Trophoblast cell (in vitro differentiated cells and primary cell): ENCODE measurements around the gene ANGPT4.
A peak's percentile ranks its signal among the peaks of the same experiment; 100 is the strongest.

Experiments
- DNase-seq, 2 donors: peaks; one replicate each; pipeline ENCODE4 v3.0.0-alpha.2; 2016
- H2AFZ ChIP-seq: 2 replicates; pipeline ENCODE4 v1.6.1; 2013; ENCODE audit warnings: low read length, moderate library complexity, mild to moderate bottlenecking; ENCODE audit not compliant: insufficient read depth, poor library complexity
- H2AK5ac ChIP-seq: 2 replicates; pipeline ENCODE4 v1.6.1; 2013; ENCODE audit warnings: mild to moderate bottlenecking, low read length
- H2BK120ac ChIP-seq: 2 replicates; pipeline ENCODE4 v1.6.1; 2013; ENCODE audit warnings: low read length, mild to moderate bottlenecking, moderate library complexity; ENCODE audit not compliant: insufficient read depth, poor library complexity
- H2BK12ac ChIP-seq: 2 replicates; pipeline ENCODE4 v1.6.1; 2013; ENCODE audit warnings: mild to moderate bottlenecking, low read length, moderate library complexity
- H2BK5ac ChIP-seq: 2 replicates; pipeline ENCODE4 v1.6.1; 2013; ENCODE audit warnings: low read length, low read depth, moderate library complexity, mild to moderate bottlenecking; ENCODE audit not compliant: poor library complexity
- H3K14ac ChIP-seq: 2 replicates; pipeline ENCODE4 v1.6.1; 2013; ENCODE audit warnings: mild to moderate bottlenecking, low read length
- H3K18ac ChIP-seq: 2 replicates; pipeline ENCODE4 v1.6.1; 2013; ENCODE audit warnings: mild to moderate bottlenecking, low read length
- H3K23ac ChIP-seq: 2 replicates; pipeline ENCODE4 v1.6.1; 2013; ENCODE audit warnings: low read length
- H3K27ac ChIP-seq: 2 replicates; pipeline ENCODE4 v1.5.1; 2013; ENCODE audit warnings: low read depth, mild to moderate bottlenecking, inconsistent platforms, low read length, moderate library complexity
- H3K27me3 ChIP-seq: 2 replicates; pipeline ENCODE4 v1.6.1; 2013; ENCODE audit warnings: inconsistent platforms, mild to moderate bottlenecking, low read length, moderate library complexity; ENCODE audit not compliant: insufficient read depth
- H3K36me3 ChIP-seq, 2 experiments: 1 replicate in 1 of 2; 2 replicates in 1 of 2; pipeline ENCODE4 v1.6.1; 2013; ENCODE audit warnings: low read length in 2 of 2, mild to moderate bottlenecking in 2 of 2, moderate library complexity in 1 of 2; ENCODE audit not compliant: insufficient read depth in 2 of 2, control insufficient read depth in 1 of 2
- H3K4ac ChIP-seq: 2 replicates; pipeline ENCODE4 v1.6.1; 2013; ENCODE audit warnings: low read depth, mild to moderate bottlenecking, low read length, moderate library complexity
- H3K4me1 ChIP-seq, 2 experiments: 1 replicate in 1 of 2; 2 replicates in 1 of 2; pipeline ENCODE4 v1.6.1; 2013; ENCODE audit warnings: low read length in 2 of 2, mild to moderate bottlenecking in 2 of 2, moderate library complexity in 1 of 2; ENCODE audit not compliant: insufficient read depth in 2 of 2, control insufficient read depth in 1 of 2
- H3K4me2 ChIP-seq: 2 replicates; pipeline ENCODE4 v1.6.1; 2013; ENCODE audit warnings: inconsistent platforms, mild to moderate bottlenecking, low read length, moderate library complexity
- H3K4me3 ChIP-seq: 2 replicates; pipeline ENCODE4 v1.5.1; 2013; ENCODE audit warnings: mild to moderate bottlenecking, low read depth, low read length, inconsistent platforms
- H3K79me1 ChIP-seq: one replicate; pipeline ENCODE4 v1.6.1; 2013; ENCODE audit warnings: low read length
- H3K79me2 ChIP-seq: 2 replicates; pipeline ENCODE4 v1.6.1; 2013; ENCODE audit warnings: low read length, mild to moderate bottlenecking; ENCODE audit not compliant: control insufficient read depth, insufficient read depth, poor library complexity
- H3K9ac ChIP-seq: 2 replicates; pipeline ENCODE4 v1.6.1; 2013; ENCODE audit warnings: mild to moderate bottlenecking, low read length
- H3K9me3 ChIP-seq: 2 replicates; pipeline ENCODE4 v1.6.1; 2013; ENCODE audit warnings: low read depth, mild to moderate bottlenecking, control low read depth, inconsistent platforms, low read length; ENCODE audit not compliant: insufficient read depth
- H4K12ac ChIP-seq: 2 replicates; pipeline ENCODE4 v1.6.1; 2013; ENCODE audit warnings: low read depth, mild to moderate bottlenecking, low read length, moderate library complexity
- H4K8ac ChIP-seq: 2 replicates; pipeline ENCODE4 v1.6.1; 2013; ENCODE audit warnings: low read depth, mild to moderate bottlenecking, low read length, moderate library complexity
- H4K91ac ChIP-seq: one replicate; pipeline ENCODE4 v1.6.1; 2013; ENCODE audit warnings: low read depth, mild to moderate bottlenecking, low read length, moderate library complexity
- WGBS: extraction: QIAGEN DNeasy Blood & Tissue Kit; methylation state at CpG from one replicate; pipeline ENCODE4 v1.1.7; 2013; ENCODE audit warnings: missing lambda C conversion rate; ENCODE audit not compliant: insufficient read length, insufficient coverage; ENCODE audit errors: extremely low coverage; 5-methylcytosine and 5-hydroxymethylcytosine counted together

Gene ANGPT4

GRCh38 chr20:890666-891057 lies 25.5 kb downstream of the ANGPT4 start:
- Histone ChIP-seq H3K4ac (no peak overlapping the region), H2AK5ac (no peak overlapping the region), H3K18ac (no peak overlapping the region), H3K4me2 (no peak overlapping the region), H2BK120ac (no peak overlapping the region), H3K27me3 (no peaks in the 10 kb centered on the region), H2BK5ac (no peak overlapping the region), H3K9ac (no peak overlapping the region), H4K91ac (no peak overlapping the region), H4K12ac (no peak overlapping the region), H3K36me3 (no peaks in the 10 kb centered on the region), H3K4me1 (no peaks in the 10 kb centered on the region), H3K4me3 (no peak overlapping the region), H4K8ac (no peak overlapping the region), H3K79me2 (no peaks in the 10 kb centered on the region), H2BK12ac (no peak overlapping the region), H3K27ac (no peak overlapping the region), H3K9me3 (peaks cover 4% of the 10 kb centered on the region), H2AFZ (no peak overlapping the region), H3K23ac (no peak overlapping the region), H3K79me1 (no peaks in the 10 kb centered on the region), H3K14ac (no peak overlapping the region)
- no peak for DNase-seq
- no CpG with 5 or more reads among the region's 6 CpGs for WGBS

- Histone ChIP-seq H2AFZ (no peak overlapping the region), H2BK12ac (no peak overlapping the region), H3K9me3 (peaks cover 4% of the 10 kb centered on the region), H3K79me2 (no peaks in the 10 kb centered on the region), H3K27me3 (no peaks in the 10 kb centered on the region), H3K9ac (no peak overlapping the region), H3K23ac (no peak overlapping the region), H3K18ac (no peak overlapping the region), H3K4me3 (no peak overlapping the region), H3K14ac (no peak overlapping the region), H2AK5ac (no peak overlapping the region), H4K8ac (no peak overlapping the region), H3K4me1 (no peaks in the 10 kb centered on the region), H3K79me1 (no peaks in the 10 kb centered on the region), H4K12ac (no peak overlapping the region), H3K4me2 (no peak overlapping the region), H2BK5ac (no peak overlapping the region), H2BK120ac (no peak overlapping the region), H3K27ac (no peak overlapping the region), H3K36me3 (no peaks in the 10 kb centered on the region), H4K91ac (no peak overlapping the region), H3K4ac (no peak overlapping the region)
- no peak for DNase-seq
- WGBS, result no CpG with 5 or more reads among the region's 10 CpGs
Observed at GRCh38 chr20:889932-890463, 26.1 kb downstream of the ANGPT4 start.

GRCh38 chr20:889106-889505 lies 27.0 kb downstream of the ANGPT4 start:
- DNase-seq, result peak in 1 of 2 donors; percentile 33
- Histone ChIP-seq H2BK12ac (no peak overlapping the region), H2AK5ac (no peak overlapping the region), H3K27me3 (no peaks in the 10 kb centered on the region), H2BK120ac (no peak overlapping the region), H4K12ac (no peak overlapping the region), H2BK5ac (no peak overlapping the region), H4K91ac (no peak overlapping the region), H3K79me1 (no peaks in the 10 kb centered on the region), H4K8ac (no peak overlapping the region), H2AFZ (no peak overlapping the region), H3K4me3 (no peak overlapping the region), H3K4me1 (no peaks in the 10 kb centered on the region), H3K9ac (no peak overlapping the region), H3K27ac (no peak overlapping the region), H3K4ac (no peak overlapping the region), H3K23ac (no peak overlapping the region), H3K79me2 (no peaks in the 10 kb centered on the region), H3K9me3 (peaks cover 2% of the 10 kb centered on the region), H3K18ac (no peak overlapping the region), H3K4me2 (no peak overlapping the region), H3K14ac (no peak overlapping the region), H3K36me3 (no peaks in the 10 kb centered on the region)
- no CpG with 5 or more reads among the region's 5 CpGs for WGBS

- Histone ChIP-seq H3K18ac (no peak overlapping the region), H2BK5ac (no peak overlapping the region)
- WGBS, result no CpG with 5 or more reads among the region's 2 CpGs
Observed at GRCh38 chr20:888057-888456, 28.1 kb downstream of the ANGPT4 start.

More at GRCh38 chr20:888057-888456, 28.1 kb downstream of the ANGPT4 start:
- H3K4me2 ChIP-seq, result no peak overlapping the region
- no peak overlapping the region for H4K12ac ChIP-seq
- H4K91ac ChIP-seq, result no peak overlapping the region
- no peak overlapping the region for H2AFZ ChIP-seq
- H3K36me3 ChIP-seq, result no peaks in the 10 kb centered on the region
- H4K8ac ChIP-seq, result no peak overlapping the region
- no peaks in the 10 kb centered on the region for H3K27me3 ChIP-seq
- H3K4me1 ChIP-seq, result no peaks in the 10 kb centered on the region
- H2BK12ac ChIP-seq, result no peak overlapping the region
- no peaks in the 10 kb centered on the region for H3K79me1 ChIP-seq
- H3K79me2 ChIP-seq, result no peaks in the 10 kb centered on the region
- H2AK5ac ChIP-seq, result no peak overlapping the region
- no peak overlapping the region for H3K9ac ChIP-seq
- no peak overlapping the region for H3K27ac ChIP-seq
- H3K4ac ChIP-seq, result no peak overlapping the region
- H3K14ac ChIP-seq, result no peak overlapping the region
- H2BK120ac ChIP-seq, result no peak overlapping the region
- H3K9me3 ChIP-seq, result peaks cover 2% of the 10 kb centered on the region
- DNase-seq, result no peak
- no peak overlapping the region for H3K23ac ChIP-seq
- H3K4me3 ChIP-seq, result no peak overlapping the region
